HL-60 (cell line): ENCODE results near the gene ADTRP.

Source experiments
- DNase-seq, 2 experiments: peaks; one replicate each; pipeline ENCODE4 v3.0.0-alpha.2; 2010 to 2020; ENCODE audit warnings: low read depth in 1 of 2, low spot score in 1 of 2
- H3K27ac ChIP-seq: fragments of 250-450 bp; sonication (Bioruptor Pico); replicated peaks from 2 replicates; pipeline ENCODE4 v1.5.1; 2020; ENCODE audit warnings: mild to moderate bottlenecking, moderate library complexity
- H3K27me3 ChIP-seq: fragments of 250-450 bp; sonication (Bioruptor Pico); 2 replicates; pipeline ENCODE4 v1.5.1; 2021; ENCODE audit warnings: mild to moderate bottlenecking, moderate library complexity; ENCODE audit not compliant: insufficient read depth, poor library complexity, severe bottlenecking
- H3K4me3 ChIP-seq: replicated peaks from 2 replicates; pipeline ENCODE4 v1.5.1; 2011; ENCODE audit warnings: mild to moderate bottlenecking, control low read depth, low read length; ENCODE audit not compliant: insufficient read depth
- GABPA ChIP-seq: IDR thresholded peaks from 2 replicates; pipeline ENCODE4 v1.6.1; 2012; ENCODE audit warnings: low read depth
- POLR2AphosphoS5 ChIP-seq: IDR thresholded peaks from 2 replicates; pipeline ENCODE4 v1.6.1; 2012; ENCODE audit warnings: low read depth
- SPI1 ChIP-seq: IDR thresholded peaks from 2 replicates; pipeline ENCODE4 v1.6.1; 2012; ENCODE audit warnings: low read depth, mild to moderate bottlenecking, borderline replicate concordance
- TF ChIP-seq, protein P1 (sequence below): IDR thresholded peaks from one replicate; pipeline ENCODE4 v1.5.1; 2011; ENCODE audit warnings: low read length, control low read depth, inconsistent platforms; ENCODE audit not compliant: insufficient read depth
- TF ChIP-seq, protein P2 (sequence below): IDR thresholded peaks from 2 replicates; pipeline ENCODE4 v1.6.1; 2012; ENCODE audit warnings: low read depth; ENCODE audit not compliant: insufficient replicate concordance

ADTRP gene

DNA sequence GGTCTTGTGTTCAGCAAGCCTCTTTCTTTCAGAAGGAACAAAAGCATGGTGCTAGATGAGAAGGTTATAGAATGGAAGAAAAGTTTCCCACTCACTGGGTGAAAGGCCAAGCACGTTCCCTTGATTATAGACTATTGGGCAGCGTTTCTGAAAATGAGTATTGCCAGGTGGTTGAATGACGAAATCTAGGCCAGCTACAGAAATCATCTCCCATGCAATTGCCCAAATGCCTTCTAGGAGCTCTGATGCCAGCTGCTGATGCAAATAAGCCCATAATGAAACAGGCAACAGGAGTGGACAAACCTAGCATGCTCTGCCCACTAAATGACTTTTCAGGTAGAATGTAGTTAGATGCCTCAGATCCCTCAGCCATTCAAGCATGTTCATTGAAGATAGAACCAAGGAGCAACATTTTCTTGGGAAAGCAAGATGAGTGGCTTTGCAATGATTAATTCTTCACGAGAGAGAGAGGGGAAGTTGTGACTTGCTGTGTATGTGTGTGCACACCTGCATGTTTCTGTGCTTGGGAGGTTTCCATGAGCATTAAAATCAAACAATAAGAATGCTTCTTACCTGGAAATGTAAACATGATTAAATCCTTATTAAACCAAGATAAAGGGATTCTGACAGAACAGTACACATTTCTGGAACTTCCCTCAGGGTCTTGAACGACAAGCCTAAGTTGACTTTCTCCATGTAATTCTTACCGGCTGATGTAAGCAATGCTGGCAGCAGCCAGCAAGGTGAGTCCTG lies 43.6 kb downstream of the ADTRP start:
- TF ChIP-seq, protein P1, sequence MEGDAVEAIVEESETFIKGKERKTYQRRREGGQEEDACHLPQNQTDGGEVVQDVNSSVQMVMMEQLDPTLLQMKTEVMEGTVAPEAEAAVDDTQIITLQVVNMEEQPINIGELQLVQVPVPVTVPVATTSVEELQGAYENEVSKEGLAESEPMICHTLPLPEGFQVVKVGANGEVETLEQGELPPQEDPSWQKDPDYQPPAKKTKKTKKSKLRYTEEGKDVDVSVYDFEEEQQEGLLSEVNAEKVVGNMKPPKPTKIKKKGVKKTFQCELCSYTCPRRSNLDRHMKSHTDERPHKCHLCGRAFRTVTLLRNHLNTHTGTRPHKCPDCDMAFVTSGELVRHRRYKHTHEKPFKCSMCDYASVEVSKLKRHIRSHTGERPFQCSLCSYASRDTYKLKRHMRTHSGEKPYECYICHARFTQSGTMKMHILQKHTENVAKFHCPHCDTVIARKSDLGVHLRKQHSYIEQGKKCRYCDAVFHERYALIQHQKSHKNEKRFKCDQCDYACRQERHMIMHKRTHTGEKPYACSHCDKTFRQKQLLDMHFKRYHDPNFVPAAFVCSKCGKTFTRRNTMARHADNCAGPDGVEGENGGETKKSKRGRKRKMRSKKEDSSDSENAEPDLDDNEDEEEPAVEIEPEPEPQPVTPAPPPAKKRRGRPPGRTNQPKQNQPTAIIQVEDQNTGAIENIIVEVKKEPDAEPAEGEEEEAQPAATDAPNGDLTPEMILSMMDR = no peak
- TF ChIP-seq GABPA (no peak), SPI1 (no peak), POLR2AphosphoS5 (no peak)
- TF ChIP-seq, protein P2, sequence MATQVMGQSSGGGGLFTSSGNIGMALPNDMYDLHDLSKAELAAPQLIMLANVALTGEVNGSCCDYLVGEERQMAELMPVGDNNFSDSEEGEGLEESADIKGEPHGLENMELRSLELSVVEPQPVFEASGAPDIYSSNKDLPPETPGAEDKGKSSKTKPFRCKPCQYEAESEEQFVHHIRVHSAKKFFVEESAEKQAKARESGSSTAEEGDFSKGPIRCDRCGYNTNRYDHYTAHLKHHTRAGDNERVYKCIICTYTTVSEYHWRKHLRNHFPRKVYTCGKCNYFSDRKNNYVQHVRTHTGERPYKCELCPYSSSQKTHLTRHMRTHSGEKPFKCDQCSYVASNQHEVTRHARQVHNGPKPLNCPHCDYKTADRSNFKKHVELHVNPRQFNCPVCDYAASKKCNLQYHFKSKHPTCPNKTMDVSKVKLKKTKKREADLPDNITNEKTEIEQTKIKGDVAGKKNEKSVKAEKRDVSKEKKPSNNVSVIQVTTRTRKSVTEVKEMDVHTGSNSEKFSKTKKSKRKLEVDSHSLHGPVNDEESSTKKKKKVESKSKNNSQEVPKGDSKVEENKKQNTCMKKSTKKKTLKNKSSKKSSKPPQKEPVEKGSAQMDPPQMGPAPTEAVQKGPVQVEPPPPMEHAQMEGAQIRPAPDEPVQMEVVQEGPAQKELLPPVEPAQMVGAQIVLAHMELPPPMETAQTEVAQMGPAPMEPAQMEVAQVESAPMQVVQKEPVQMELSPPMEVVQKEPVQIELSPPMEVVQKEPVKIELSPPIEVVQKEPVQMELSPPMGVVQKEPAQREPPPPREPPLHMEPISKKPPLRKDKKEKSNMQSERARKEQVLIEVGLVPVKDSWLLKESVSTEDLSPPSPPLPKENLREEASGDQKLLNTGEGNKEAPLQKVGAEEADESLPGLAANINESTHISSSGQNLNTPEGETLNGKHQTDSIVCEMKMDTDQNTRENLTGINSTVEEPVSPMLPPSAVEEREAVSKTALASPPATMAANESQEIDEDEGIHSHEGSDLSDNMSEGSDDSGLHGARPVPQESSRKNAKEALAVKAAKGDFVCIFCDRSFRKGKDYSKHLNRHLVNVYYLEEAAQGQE = no peak
- no peaks in the 10 kb centered on the region for H3K27me3 ChIP-seq
- peak in 1 of 2 experiments; percentile 36 for DNase-seq
- H3K27ac ChIP-seq = no peak overlapping the region
- no peak overlapping the region for H3K4me3 ChIP-seq

DNA sequence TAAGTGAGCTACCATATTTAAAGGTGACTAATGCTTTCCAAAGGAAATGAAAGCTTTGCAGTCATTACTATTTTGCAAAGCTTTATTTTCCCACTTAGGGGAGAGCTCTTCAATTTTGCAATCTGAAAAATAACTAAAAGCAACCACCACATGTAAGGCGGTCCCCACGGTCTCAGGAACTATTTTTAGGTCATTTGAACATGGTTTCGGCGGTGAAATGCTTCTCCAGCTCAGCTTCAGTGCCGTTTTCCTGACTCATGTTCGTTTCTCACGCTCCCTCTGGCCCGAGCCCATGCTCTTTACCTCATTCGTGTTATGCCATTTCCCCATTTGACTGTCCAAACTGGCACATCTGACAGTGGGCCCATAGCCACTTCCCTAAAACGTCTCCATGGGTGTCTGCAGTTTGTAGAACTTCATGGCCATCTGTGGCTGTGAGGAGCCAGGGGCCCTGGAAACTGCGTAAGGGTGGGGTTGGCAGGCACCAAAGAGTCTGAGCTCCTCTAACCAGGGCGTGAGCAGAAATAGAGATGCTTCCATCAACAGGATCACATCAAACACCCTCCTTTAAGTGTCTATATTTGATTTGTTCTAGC lies 46.5 kb downstream of the ADTRP start:
- TF ChIP-seq SPI1 (peak; percentile 100), GABPA (no peak), POLR2AphosphoS5 (peak; percentile 98)
- TF ChIP-seq, protein P2 = no peak
- TF ChIP-seq, protein P1 = no peak
- H3K4me3 ChIP-seq = no peak overlapping the region
- DNase-seq = peak; percentile 71 to 99
- peak overlapping the region; percentile 81 for H3K27ac ChIP-seq
- no peaks in the 10 kb centered on the region for H3K27me3 ChIP-seq

DNA sequence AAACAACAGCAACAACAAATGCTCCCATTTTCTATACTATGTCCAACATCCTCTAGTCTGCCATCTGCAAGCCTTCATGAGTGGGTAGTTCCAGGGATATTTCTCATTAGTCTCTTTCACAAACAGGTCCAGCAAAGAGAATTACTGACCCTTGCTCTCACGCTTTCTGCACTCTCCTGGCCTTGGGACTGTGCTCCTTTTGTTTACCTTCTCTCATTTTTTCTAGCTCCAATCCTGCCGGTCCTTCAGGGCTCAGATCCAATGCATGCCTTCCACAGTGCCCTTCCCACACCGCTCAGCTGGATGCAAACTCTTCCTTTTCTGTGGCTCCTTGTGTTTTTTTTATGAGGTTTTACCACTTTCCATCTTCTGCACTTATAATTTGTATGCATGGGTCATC lies 47.2 kb downstream of the ADTRP start:
- peak overlapping the region; percentile 81 for H3K27ac ChIP-seq
- H3K27me3 ChIP-seq = no peaks in the 10 kb centered on the region
- no peak overlapping the region for H3K4me3 ChIP-seq
- DNase-seq = no peak
- TF ChIP-seq, protein P2 = no peak
- TF ChIP-seq GABPA (no peak), POLR2AphosphoS5 (no peak), SPI1 (no peak)
- TF ChIP-seq, protein P1 = no peak
